WI38 (cell line): ENCODE data around the gene CPPED1.

ENCODE experiments used
- H3K4me3 ChIP-seq: 2 replicates; pipeline ENCODE4 v1.5.1; 2011; ENCODE audit warnings: low read depth, mild to moderate bottlenecking, control low read depth, low read length
- CTCF ChIP-seq: IDR thresholded peaks from 2 replicates; pipeline ENCODE4 v1.5.1; 2012; ENCODE audit warnings: low read depth, mild to moderate bottlenecking, control low read depth, low read length

The CPPED1 gene

GRCh38 chr16:12674071-12674470 lies 129.6 kb downstream of the CPPED1 start:
- H3K4me3 ChIP-seq: no peak overlapping the region
- no peak for TF ChIP-seq CTCF

GRCh38 chr16:12673466-12673865 lies 130.2 kb downstream of the CPPED1 start:
- TF ChIP-seq CTCF: no peak
- H3K4me3 ChIP-seq: no peak overlapping the region

- TF ChIP-seq CTCF: no peak
- H3K4me3 ChIP-seq: no peak overlapping the region
These were observed 130.7 kb downstream of the CPPED1 start for GRCh38 chr16:12672986-12673385.

GRCh38 chr16:12669908-12670307 lies 133.8 kb downstream of the CPPED1 start:
- no peak for TF ChIP-seq CTCF
- H3K4me3 ChIP-seq: no peak overlapping the region

- TF ChIP-seq CTCF: no peak
- H3K4me3 ChIP-seq: no peak overlapping the region
These were observed 135.8 kb downstream of the CPPED1 start for GRCh38 chr16:12667909-12668308.

- H3K4me3 ChIP-seq: no peak overlapping the region
- no peak for TF ChIP-seq CTCF
These were observed 139.4 kb downstream of the CPPED1 start for GRCh38 chr16:12664164-12664733.

GRCh38 chr16:12661656-12662172 lies 142.0 kb downstream of the CPPED1 start:
- no peak overlapping the region for H3K4me3 ChIP-seq
- TF ChIP-seq CTCF: no peak
